MM.1S (cell line): ENCODE data around the gene PEX1.

Experiments used
- DNase-seq: peaks from one replicate; pipeline ENCODE4 v3.0.0-alpha.2; 2015
- H2AFZ ChIP-seq: fragments of 300-600 bp; sonication (generic); 2 replicates; pipeline ENCODE4 v1.6.0; 2016; ENCODE audit warnings: antibody characterized with exemption, low read length
- H3F3A ChIP-seq: fragments of 300-600 bp; sonication (generic); 2 replicates; pipeline ENCODE4 v1.6.1; 2016; ENCODE audit warnings: mild to moderate bottlenecking, antibody characterized with exemption, low read length, moderate library complexity, mixed read lengths; ENCODE audit not compliant: insufficient read depth
- H3K27ac ChIP-seq: fragments of 300-600 bp; sonication (generic); 2 replicates; pipeline ENCODE4 v1.5.1; 2016; ENCODE audit warnings: mild to moderate bottlenecking, low read length
- H3K27me3 ChIP-seq: fragments of 300-600 bp; sonication (generic); replicated peaks from 2 replicates; pipeline ENCODE4 v1.6.0; 2016; ENCODE audit warnings: low read length; ENCODE audit not compliant: insufficient read depth
- H3K36me3 ChIP-seq: fragments of 300-600 bp; sonication (generic); replicated peaks from 2 replicates; pipeline ENCODE4 v1.6.1; 2016; ENCODE audit warnings: mild to moderate bottlenecking, low read length, mixed read lengths; ENCODE audit not compliant: insufficient read depth
- H3K4me1 ChIP-seq: fragments of 300-600 bp; sonication (generic); 2 replicates; pipeline ENCODE4 v1.6.1; 2016; ENCODE audit warnings: low read length, mixed read lengths
- H3K4me2 ChIP-seq: fragments of 300-600 bp; sonication (generic); 2 replicates; pipeline ENCODE4 v1.6.0; 2016; ENCODE audit warnings: low read depth, low read length
- H3K4me3 ChIP-seq: fragments of 300-600 bp; sonication (generic); 2 replicates; pipeline ENCODE4 v1.5.1; 2016; ENCODE audit warnings: low read length, mixed read lengths
- H3K79me2 ChIP-seq: fragments of 300-600 bp; sonication (generic); 2 replicates; pipeline ENCODE4 v1.6.1; 2016; ENCODE audit warnings: mixed run types, low read length, mixed read lengths
- H3K9ac ChIP-seq: fragments of 300-600 bp; sonication (generic); 2 replicates; pipeline ENCODE4 v1.6.1; 2016; ENCODE audit warnings: low read length, mixed read lengths
- H3K9me2 ChIP-seq: fragments of 300-600 bp; sonication (generic); replicated peaks from 2 replicates; pipeline ENCODE4 v1.6.1; 2016; ENCODE audit warnings: mild to moderate bottlenecking, low read length, mixed read lengths; ENCODE audit not compliant: insufficient read depth
- H3K9me3 ChIP-seq: fragments of 300-600 bp; sonication (generic); replicated peaks from 2 replicates; pipeline ENCODE4 v1.6.1; 2016; ENCODE audit warnings: mild to moderate bottlenecking, low read length, mixed read lengths; ENCODE audit not compliant: insufficient read depth
- H4K20me1 ChIP-seq: fragments of 300-600 bp; sonication (generic); 2 replicates; pipeline ENCODE4 v1.6.1; 2016; ENCODE audit warnings: mild to moderate bottlenecking, low read length, moderate library complexity, mixed read lengths; ENCODE audit not compliant: insufficient read depth
- CTCF ChIP-seq: fragments of 300-600 bp; sonication (generic); IDR thresholded peaks from 2 replicates; pipeline ENCODE4 v1.5.1; 2016; ENCODE audit warnings: antibody characterized with exemption, low read length, mixed read lengths
- EZH2 ChIP-seq: fragments of 300-600 bp; sonication (generic); optimal IDR thresholded peaks from 2 replicates; pipeline ENCODE3; 2017; ENCODE audit warnings: low read depth, mild to moderate bottlenecking, antibody characterized with exemption, low read length, mixed read lengths
- EZH2phosphoT487 ChIP-seq: fragments of 300-600 bp; sonication (generic); IDR thresholded peaks from 2 replicates; pipeline ENCODE4 v1.6.1; 2018; ENCODE audit warnings: antibody characterized with exemption, low read length

The PEX1 gene

GRCh38 chr7:92513167-92513902 lies 15.0 kb downstream of the PEX1 start:
- H3K4me3 ChIP-seq, result no peak overlapping the region
- H2AFZ ChIP-seq, result no peak overlapping the region
- no peak overlapping the region for H3K9ac ChIP-seq
- H3K27me3 ChIP-seq, result no peaks in the 10 kb centered on the region
- no peak overlapping the region for H3K4me2 ChIP-seq
- no peaks in the 10 kb centered on the region for H3K36me3 ChIP-seq
- no peaks in the 10 kb centered on the region for H3K9me3 ChIP-seq
- H3F3A ChIP-seq, result no peaks in the 10 kb centered on the region
- no peak for TF ChIP-seq EZH2phosphoT487
- no peak for TF ChIP-seq EZH2
- TF ChIP-seq CTCF, result no peak
- no peaks in the 10 kb centered on the region for H3K79me2 ChIP-seq
- no peak for DNase-seq
- no peaks in the 10 kb centered on the region for H3K4me1 ChIP-seq
- H4K20me1 ChIP-seq, result no peaks in the 10 kb centered on the region
- no peaks in the 10 kb centered on the region for H3K9me2 ChIP-seq
- H3K27ac ChIP-seq, result no peak overlapping the region

- Histone ChIP-seq H3K79me2 (no peaks in the 10 kb centered on the region), H3K9me2 (no peaks in the 10 kb centered on the region), H3K4me3 (no peak overlapping the region), H2AFZ (no peak overlapping the region), H3K4me1 (no peaks in the 10 kb centered on the region), H3K9me3 (no peaks in the 10 kb centered on the region), H3K27me3 (no peaks in the 10 kb centered on the region), H3K9ac (no peak overlapping the region), H3K4me2 (no peak overlapping the region), H3K36me3 (no peaks in the 10 kb centered on the region), H3F3A (no peaks in the 10 kb centered on the region), H4K20me1 (no peaks in the 10 kb centered on the region), H3K27ac (no peak overlapping the region)
- TF ChIP-seq EZH2phosphoT487 (no peak), CTCF (no peak), EZH2 (no peak)
- no peak for DNase-seq
Measured at GRCh38 chr7:92508946-92509345, 19.4 kb downstream of the PEX1 start.

GRCh38 chr7:92506363-92506762 lies 22.0 kb downstream of the PEX1 start:
- DNase-seq, result no peak
- H3F3A ChIP-seq, result no peaks in the 10 kb centered on the region
- H3K9ac ChIP-seq, result no peak overlapping the region
- no peak overlapping the region for H3K4me2 ChIP-seq
- H3K27ac ChIP-seq, result no peak overlapping the region
- no peaks in the 10 kb centered on the region for H4K20me1 ChIP-seq
- H3K27me3 ChIP-seq, result no peaks in the 10 kb centered on the region
- H3K79me2 ChIP-seq, result no peaks in the 10 kb centered on the region
- H2AFZ ChIP-seq, result no peak overlapping the region
- no peaks in the 10 kb centered on the region for H3K9me2 ChIP-seq
- no peaks in the 10 kb centered on the region for H3K4me1 ChIP-seq
- no peaks in the 10 kb centered on the region for H3K9me3 ChIP-seq
- H3K4me3 ChIP-seq, result no peak overlapping the region
- no peak for TF ChIP-seq EZH2phosphoT487
- TF ChIP-seq EZH2, result no peak
- no peak for TF ChIP-seq CTCF
- no peaks in the 10 kb centered on the region for H3K36me3 ChIP-seq
